ENCODE results near the gene TRAF3IP3.

DNA sequence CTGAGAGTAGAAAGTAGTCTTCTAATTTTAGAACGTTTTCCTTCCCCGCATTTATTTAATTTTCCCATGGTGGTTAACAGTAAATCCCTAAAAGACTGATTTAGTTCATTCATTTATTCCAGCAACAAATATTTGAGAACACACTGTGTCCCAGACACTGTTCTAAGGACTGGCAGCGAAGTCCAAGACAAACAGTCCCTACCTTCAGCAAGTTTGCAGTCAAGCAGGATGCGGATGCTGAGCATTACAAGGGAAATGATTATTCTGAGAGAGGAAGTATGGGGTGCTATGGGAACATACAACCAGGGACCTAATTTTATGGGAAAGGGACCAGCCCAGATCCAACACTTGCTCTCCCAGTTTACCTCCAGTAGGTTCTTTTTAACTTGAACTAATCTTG is 29.7 kb downstream of the TRAF3IP3 start:
- TF ChIP-seq, protein P1, sequence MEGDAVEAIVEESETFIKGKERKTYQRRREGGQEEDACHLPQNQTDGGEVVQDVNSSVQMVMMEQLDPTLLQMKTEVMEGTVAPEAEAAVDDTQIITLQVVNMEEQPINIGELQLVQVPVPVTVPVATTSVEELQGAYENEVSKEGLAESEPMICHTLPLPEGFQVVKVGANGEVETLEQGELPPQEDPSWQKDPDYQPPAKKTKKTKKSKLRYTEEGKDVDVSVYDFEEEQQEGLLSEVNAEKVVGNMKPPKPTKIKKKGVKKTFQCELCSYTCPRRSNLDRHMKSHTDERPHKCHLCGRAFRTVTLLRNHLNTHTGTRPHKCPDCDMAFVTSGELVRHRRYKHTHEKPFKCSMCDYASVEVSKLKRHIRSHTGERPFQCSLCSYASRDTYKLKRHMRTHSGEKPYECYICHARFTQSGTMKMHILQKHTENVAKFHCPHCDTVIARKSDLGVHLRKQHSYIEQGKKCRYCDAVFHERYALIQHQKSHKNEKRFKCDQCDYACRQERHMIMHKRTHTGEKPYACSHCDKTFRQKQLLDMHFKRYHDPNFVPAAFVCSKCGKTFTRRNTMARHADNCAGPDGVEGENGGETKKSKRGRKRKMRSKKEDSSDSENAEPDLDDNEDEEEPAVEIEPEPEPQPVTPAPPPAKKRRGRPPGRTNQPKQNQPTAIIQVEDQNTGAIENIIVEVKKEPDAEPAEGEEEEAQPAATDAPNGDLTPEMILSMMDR (IDR thresholded peaks at IDR 0.05): no peak
- TF ChIP-seq POLR2A (IDR thresholded peaks at IDR 0.05): no peak

Measured in vagina (tissue), 2 donors.